Stimulated activated CD4-positive, alpha-beta T cell treated with anti-CD3 and anti-CD28 coated beads, TNF-alpha, amount 100 ng/mL, for 4 hours (primary cell): ENCODE measurements around the gene PPP2R1A.
"Not testable (repeated sequence)": the region's sequence is repeated elsewhere in the genome, so short reads cannot be mapped to it uniquely, and the experiment has no call there.

ENCODE experiments used
- DNase-seq, 3 experiments: peaks; one replicate each; pipeline ENCODE4 v3.0.0-alpha.2; 2020; ENCODE audit warnings: low read depth in 3 of 3

The PPP2R1A gene

GRCh38 chr19:52244021-52244420 is 54.2 kb downstream of the PPP2R1A start:
- DNase-seq = no peak

GRCh38 chr19:52248241-52248640 is 58.4 kb downstream of the PPP2R1A start:
- DNase-seq = peak; percentile 15 to 53 (median 40)

- DNase-seq = no peak
These were observed 68.6 kb downstream of the PPP2R1A start for GRCh38 chr19:52258426-52258825.

GRCh38 chr19:52265556-52265955 is 75.7 kb downstream of the PPP2R1A start:
- DNase-seq = not testable (repeated sequence)

DNA sequence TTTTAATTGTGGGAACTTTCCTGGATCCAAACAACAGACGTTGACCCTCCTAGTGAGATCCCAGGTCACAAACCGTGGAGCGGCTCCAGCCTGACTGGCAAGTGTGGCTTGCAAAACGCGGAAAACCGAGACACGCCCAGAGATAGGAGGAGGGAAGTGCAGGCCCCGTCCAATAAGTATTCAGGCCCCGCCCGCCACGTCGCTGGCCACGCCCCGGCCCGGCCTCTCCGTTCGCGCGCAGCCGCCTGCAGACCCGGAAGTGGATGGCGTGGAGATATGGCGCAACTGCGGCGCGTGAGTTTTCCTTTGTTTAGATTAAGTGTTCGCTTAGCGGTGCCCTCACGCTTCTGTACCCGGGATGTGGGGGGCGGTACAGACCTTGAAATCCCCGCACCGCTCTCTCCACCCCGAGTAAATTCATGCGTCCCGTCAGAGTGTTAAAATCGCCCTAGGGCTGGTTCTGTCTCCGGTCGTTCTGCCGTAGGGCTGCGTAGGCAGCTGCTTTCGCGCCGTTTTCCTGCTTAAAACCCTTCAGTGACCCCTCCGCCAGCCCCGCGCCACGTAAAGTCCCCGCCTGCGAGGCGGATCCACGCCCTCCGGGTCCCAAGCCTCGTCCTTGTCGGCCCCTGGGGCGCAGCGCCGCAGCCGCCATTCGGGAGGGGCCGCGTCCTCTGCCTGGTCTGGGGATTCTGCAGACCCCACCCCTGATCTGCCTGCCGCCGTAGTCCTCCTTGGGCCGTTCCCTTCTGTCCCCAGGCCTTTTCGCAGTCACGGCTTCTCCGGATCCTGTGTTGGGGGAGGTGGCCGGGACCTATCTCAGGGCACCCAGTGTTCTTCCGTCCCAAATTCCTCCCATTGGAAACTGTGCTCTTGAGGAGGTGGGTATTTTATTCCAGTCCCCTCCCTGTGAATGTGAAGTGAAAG is 79.7 kb downstream of the PPP2R1A start, which contains the start of gene ZNF766:
Gene ZNF766 (plus strand): TSS at position 250 of the 924 bp plus-strand sequence. CDS start 27 bp downstream, at position 277.
- peak; percentile 95 to 98 (median 95) for DNase-seq

GRCh38 chr19:52270266-52270885 is 80.5 kb downstream of the PPP2R1A start:
- no peak for DNase-seq

DNA sequence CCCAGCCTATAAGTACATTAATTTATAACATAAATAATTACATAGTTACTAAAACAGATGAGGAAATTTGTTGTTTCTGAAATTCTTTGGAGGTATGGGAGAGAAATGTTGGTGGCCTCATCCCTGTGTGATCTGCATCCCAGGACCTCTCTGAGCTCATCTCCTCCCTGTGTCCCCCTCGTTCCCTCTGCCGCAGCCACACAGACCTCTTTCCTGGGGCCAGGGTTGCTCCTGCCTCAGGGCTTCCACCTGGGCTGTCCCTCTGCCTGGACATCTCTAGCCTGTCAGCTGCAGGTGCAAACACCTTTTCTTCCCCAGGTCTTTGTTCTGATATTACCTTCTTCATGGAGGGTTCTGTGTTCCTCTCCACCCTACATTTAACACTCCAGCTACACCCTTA is 83.4 kb downstream of the PPP2R1A start:
- no peak for DNase-seq

DNA sequence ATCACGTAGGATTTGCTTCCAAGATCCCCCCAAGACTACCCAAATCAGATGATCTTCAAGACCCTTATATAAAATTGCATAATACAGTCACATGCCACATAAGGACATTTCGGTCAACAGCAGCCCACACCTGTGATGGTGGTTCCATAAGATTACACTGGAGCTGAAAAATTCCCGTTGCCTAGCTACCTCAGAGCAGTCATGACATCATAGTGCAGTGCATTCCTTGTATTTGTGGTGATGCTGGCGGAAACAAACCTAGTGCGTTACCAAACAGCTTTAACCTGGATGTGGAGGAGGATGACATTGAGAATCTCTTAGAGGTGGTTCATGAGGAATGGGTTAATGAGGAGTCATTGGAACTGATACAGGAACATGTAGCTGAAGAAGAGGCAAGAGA is 84.3 kb downstream of the PPP2R1A start:
- DNase-seq = no peak

- DNase-seq = no peak
These were observed 86.1 kb downstream of the PPP2R1A start for GRCh38 chr19:52275988-52276387.

DNA sequence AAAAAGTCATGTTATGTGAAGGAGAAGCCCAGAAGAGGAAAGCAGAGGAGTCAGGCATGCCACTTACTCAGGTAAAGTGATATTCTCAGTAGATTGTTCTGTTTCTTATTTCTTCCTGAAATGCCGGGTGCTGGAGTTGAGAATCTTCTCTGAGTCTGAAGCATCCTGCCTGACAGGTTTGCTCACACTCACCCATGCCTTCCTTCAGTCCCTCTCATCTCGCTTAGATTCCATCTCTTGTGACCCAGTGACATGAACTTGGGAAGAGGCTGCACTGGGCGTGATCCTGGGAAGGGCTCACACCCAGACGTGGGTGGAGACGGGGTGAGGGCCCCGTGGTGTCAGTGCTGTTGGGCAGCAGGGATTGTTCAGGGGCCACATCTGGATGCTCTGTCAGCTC is 87.6 kb downstream of the PPP2R1A start:
- DNase-seq = no peak
